HepG2 (cell line): Measurements from ENCODE around the gene CYBC1. TPM values are rescaled to one million over a fixed set of nuclear protein-coding genes. Genes with fewer than 3 reads are reported as not detected.

ENCODE experiments used
- CC2D1A ChIP-seq: sonication (generic); formaldehyde crosslinking; IDR thresholded peaks from 2 replicates; pipeline ENCODE4 v1.8.1; 2023; ENCODE audit warnings: mild to moderate bottlenecking, missing genetic modification reagents
- CCAR2 ChIP-seq: fragments of 200-400 bp; formaldehyde crosslinking; optimal IDR thresholded peaks from 2 replicates; pipeline ENCODE3; 2018; ENCODE audit warnings: low read depth, mild to moderate bottlenecking, low read length, moderate library complexity
- CREB1 ChIP-seq, 2 experiments: fragments of 450-650 bp in 1 of 2; IDR thresholded peaks; 2 replicates each; pipeline ENCODE4 v1.6.1; 2016 to 2017; ENCODE audit warnings: control low read depth in 1 of 2, mild to moderate bottlenecking in 1 of 2, missing compliant biosample characterization in 1 of 2, missing genetic modification characterization in 1 of 2
- GABPB1 ChIP-seq: IDR thresholded peaks from 2 replicates; pipeline ENCODE4 v1.6.1; 2016; ENCODE audit warnings: mild to moderate bottlenecking, missing genetic modification reagents, moderate library complexity, missing compliant biosample characterization
- GMEB2 ChIP-seq: IDR thresholded peaks from 2 replicates; pipeline ENCODE4 v1.6.1; 2016; ENCODE audit warnings: missing biosample characterization, missing genetic modification reagents, low read depth
- MAFG ChIP-seq: sonication (generic); formaldehyde crosslinking; IDR thresholded peaks from 2 replicates; pipeline ENCODE4 v1.5.1; 2020; ENCODE audit warnings: mild to moderate bottlenecking, missing genetic modification reagents
- MATR3 ChIP-seq: sonication (generic); formaldehyde crosslinking; IDR thresholded peaks from 2 replicates; pipeline ENCODE4 v1.4.0; 2020; ENCODE audit warnings: missing genetic modification reagents
- MZF1 ChIP-seq: sonication (generic); formaldehyde crosslinking; IDR thresholded peaks from 2 replicates; pipeline ENCODE4 v1.8.1; 2023; ENCODE audit warnings: mild to moderate bottlenecking, missing genetic modification reagents, borderline replicate concordance
- SMARCC2 ChIP-seq: fragments of 450-650 bp; IDR thresholded peaks from 2 replicates; pipeline ENCODE4 v1.6.1; 2017; ENCODE audit warnings: antibody characterized with exemption, mild to moderate bottlenecking
- ZBTB38 ChIP-seq: sonication (generic); formaldehyde crosslinking; IDR thresholded peaks from 2 replicates; pipeline ENCODE4 v1.5.1; 2020; ENCODE audit warnings: mild to moderate bottlenecking, missing genetic modification reagents
- ZFP82 ChIP-seq: sonication (generic); formaldehyde crosslinking; IDR thresholded peaks from 2 replicates; pipeline ENCODE4 v1.5.1; 2020; ENCODE audit warnings: mild to moderate bottlenecking, missing genetic modification reagents, borderline replicate concordance
- ZNF318 ChIP-seq: sonication (generic); formaldehyde crosslinking; IDR thresholded peaks from 2 replicates; pipeline ENCODE4 v1.4.0; 2020; ENCODE audit warnings: mild to moderate bottlenecking, missing genetic modification reagents
- polyA plus RNA-seq, 8 experiments: library from polyadenylated mRNA; depleted of rRNA in 3 of 8; stranded (reverse) in 7 of 8; unstranded in 1 of 8; fragments of >200 nt; fragmentation: Illumina TruSeq in 4 of 8; extraction: Trizol in 4 of 8; gene quantifications; 2 replicates each; pipeline versions ENCODE4 v1.2.1 to v1.2.3, GENCODE V29; 2011 to 2016; ENCODE audit warnings: low read depth in 4 of 8, missing spikeins in 1 of 8, mixed read lengths in 1 of 8; ENCODE audit not compliant: insufficient read depth in 1 of 8
- total RNA-seq, 5 experiments: library from RNA; depleted of rRNA; stranded (reverse); fragments of >200 nt; fragmentation: Illumina TruSeq; extraction: Trizol; gene quantifications; 2 replicates each; pipeline ENCODE4 v1.2.3, GENCODE V29; 2016; ENCODE audit warnings: low read depth in 1 of 5
- TF ChIP-seq, protein P1 (sequence below): sonication (generic); formaldehyde crosslinking; IDR thresholded peaks from 2 replicates; pipeline ENCODE4 v1.9.0; 2021; ENCODE audit warnings: missing genetic modification reagents, mild to moderate bottlenecking, borderline replicate concordance
- TF ChIP-seq, protein P2 (sequence below): sonication (generic); formaldehyde crosslinking; IDR thresholded peaks from 2 replicates; pipeline ENCODE4 v1.8.0; 2022; ENCODE audit warnings: mild to moderate bottlenecking, missing genetic modification reagents

CYBC1 gene
- total and polyA plus RNA-seq, 2 of the 13 experiments (the other 11 are each of a cell fraction or from before 2014, with no cell fraction given) = 43.4 to 44.1 TPM

GRCh38 chr17:82458179-82458884, 7.8 kb upstream of the CYBC1 start, which contains the start of gene NARF (continued):
- TF ChIP-seq ZNF318 (peak; percentile 94), MATR3 (CRISPR knock-in tag) (no peak), ZBTB38 (CRISPR knock-in tag) (peak; percentile 90), GABPB1 (CRISPR knock-in tag) (peak; percentile 91), MAFG (CRISPR knock-in tag) (no peak), GMEB2 (CRISPR knock-in tag) (peak; percentile 68; the same call in 1 of the 2 replicates), ZFP82 (peak; percentile 62; the same call in 1 of the 2 replicates), CREB1 (IDR thresholded peaks at IDR 0.05) (peak; percentile 81), CREB1 (CRISPR knock-in tag; IDR thresholded peaks at IDR 0.05) (no peak), CC2D1A (no peak), MZF1 (CRISPR knock-in tag) (no peak), CCAR2 (no peak), SMARCC2 (no peak)
- TF ChIP-seq, protein P1, sequence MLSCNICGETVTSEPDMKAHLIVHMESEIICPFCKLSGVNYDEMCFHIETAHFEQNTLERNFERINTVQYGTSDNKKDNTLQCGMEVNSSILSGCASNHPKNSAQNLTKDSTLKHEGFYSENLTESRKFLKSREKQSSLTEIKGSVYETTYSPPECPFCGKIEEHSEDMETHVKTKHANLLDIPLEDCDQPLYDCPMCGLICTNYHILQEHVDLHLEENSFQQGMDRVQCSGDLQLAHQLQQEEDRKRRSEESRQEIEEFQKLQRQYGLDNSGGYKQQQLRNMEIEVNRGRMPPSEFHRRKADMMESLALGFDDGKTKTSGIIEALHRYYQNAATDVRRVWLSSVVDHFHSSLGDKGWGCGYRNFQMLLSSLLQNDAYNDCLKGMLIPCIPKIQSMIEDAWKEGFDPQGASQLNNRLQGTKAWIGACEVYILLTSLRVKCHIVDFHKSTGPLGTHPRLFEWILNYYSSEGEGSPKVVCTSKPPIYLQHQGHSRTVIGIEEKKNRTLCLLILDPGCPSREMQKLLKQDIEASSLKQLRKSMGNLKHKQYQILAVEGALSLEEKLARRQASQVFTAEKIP (CRISPR knock-in tag) = no peak
- TF ChIP-seq, protein P2, sequence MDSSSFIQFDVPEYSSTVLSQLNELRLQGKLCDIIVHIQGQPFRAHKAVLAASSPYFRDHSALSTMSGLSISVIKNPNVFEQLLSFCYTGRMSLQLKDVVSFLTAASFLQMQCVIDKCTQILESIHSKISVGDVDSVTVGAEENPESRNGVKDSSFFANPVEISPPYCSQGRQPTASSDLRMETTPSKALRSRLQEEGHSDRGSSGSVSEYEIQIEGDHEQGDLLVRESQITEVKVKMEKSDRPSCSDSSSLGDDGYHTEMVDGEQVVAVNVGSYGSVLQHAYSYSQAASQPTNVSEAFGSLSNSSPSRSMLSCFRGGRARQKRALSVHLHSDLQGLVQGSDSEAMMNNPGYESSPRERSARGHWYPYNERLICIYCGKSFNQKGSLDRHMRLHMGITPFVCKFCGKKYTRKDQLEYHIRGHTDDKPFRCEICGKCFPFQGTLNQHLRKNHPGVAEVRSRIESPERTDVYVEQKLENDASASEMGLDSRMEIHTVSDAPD (CRISPR knock-in tag) = peak; percentile 76; the same call in 1 of the 2 replicates
